Right kidney (tissue), 1 donor: Measurements from ENCODE around the gene AP5M1.
"Not testable (repeated sequence)": the region's sequence is repeated elsewhere in the genome, so short reads cannot be mapped to it uniquely, and the experiment has no call there.

ENCODE experiments used
- DNase-seq: peaks from one replicate; pipeline ENCODE4 v3.0.0-alpha.2; 2016

Gene AP5M1

GRCh38 chr14:57290751-57291150 lies 22.0 kb downstream of the AP5M1 start:
- DNase-seq: no peak

- no peak for DNase-seq
These were observed 23.2 kb downstream of the AP5M1 start for GRCh38 chr14:57291692-57292647.

GRCh38 chr14:57293866-57294837 lies 25.4 kb downstream of the AP5M1 start:
- DNase-seq: no peak

- no peak for DNase-seq
These were observed 26.5 kb downstream of the AP5M1 start for GRCh38 chr14:57295239-57295638.

- DNase-seq: no peak
These were observed 29.1 kb downstream of the AP5M1 start for GRCh38 chr14:57297852-57298251.

GRCh38 chr14:57299511-57299910 lies 30.7 kb downstream of the AP5M1 start:
- no peak for DNase-seq

GRCh38 chr14:57302883-57303282 lies 34.1 kb downstream of the AP5M1 start:
- no peak for DNase-seq

GRCh38 chr14:57314396-57315089 lies 45.8 kb downstream of the AP5M1 start:
- no peak for DNase-seq

GRCh38 chr14:57317248-57317833 lies 48.6 kb downstream of the AP5M1 start:
- DNase-seq: peak; percentile 13

- DNase-seq: no peak
These were observed 50.9 kb downstream of the AP5M1 start for GRCh38 chr14:57319636-57320192.

GRCh38 chr14:57323721-57324120 lies 55.0 kb downstream of the AP5M1 start:
- no peak for DNase-seq

- no peak for DNase-seq
These were observed 57.5 kb downstream of the AP5M1 start for GRCh38 chr14:57326253-57326652.

- DNase-seq: no peak
These were observed 61.1 kb downstream of the AP5M1 start for GRCh38 chr14:57329833-57330232.

- DNase-seq: not testable (repeated sequence)
These were observed 63.7 kb downstream of the AP5M1 start for GRCh38 chr14:57332475-57332874.

GRCh38 chr14:57333726-57334125 lies 65.0 kb downstream of the AP5M1 start:
- DNase-seq: not testable (repeated sequence)

- DNase-seq: not testable (repeated sequence)
These were observed 75.0 kb downstream of the AP5M1 start for GRCh38 chr14:57343545-57344297.

GRCh38 chr14:57345106-57345505 lies 76.3 kb downstream of the AP5M1 start:
- DNase-seq: no peak

GRCh38 chr14:57346741-57347140 lies 78.0 kb downstream of the AP5M1 start:
- DNase-seq: no peak
